ENCODE results near the gene LRIF1. TPM values are rescaled to one million over a fixed set of nuclear protein-coding genes. Genes with fewer than 3 reads are reported as not detected.
"Not testable (repeated sequence)": the region's sequence is repeated elsewhere in the genome, so short reads cannot be mapped to it uniquely, and the experiment has no call there.

LRIF1 gene
- polyA plus RNA-seq, 1 donor (not counting 4 experiments of a cell fraction or from before 2014, with no cell fraction given), result 12.0 TPM

DNA sequence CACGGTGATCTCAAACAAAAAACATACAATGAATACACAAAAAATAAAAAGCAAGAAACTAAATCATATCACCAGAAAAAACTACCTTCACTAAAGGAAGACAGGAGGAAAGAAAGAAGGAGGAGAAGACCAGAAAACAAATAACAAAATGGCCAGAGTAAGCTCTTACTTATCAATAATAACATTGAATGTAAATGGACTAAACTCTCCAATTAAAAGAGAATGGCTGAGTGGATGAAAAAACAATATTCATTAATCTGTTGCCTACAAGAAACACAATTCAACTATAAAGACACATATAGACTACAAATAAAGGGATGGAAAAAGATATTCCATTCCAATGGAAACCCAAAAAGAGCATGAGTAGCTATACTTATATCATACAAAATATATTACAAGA, 27.2 kb downstream of the LRIF1 start:
- dilution Hi-C loops (cut with MboI; ENCODE audit: extremely low pct_ligation_motif_present, low sequenced_read_pairs), result no loop called here
- TF ChIP-seq, protein P1, sequence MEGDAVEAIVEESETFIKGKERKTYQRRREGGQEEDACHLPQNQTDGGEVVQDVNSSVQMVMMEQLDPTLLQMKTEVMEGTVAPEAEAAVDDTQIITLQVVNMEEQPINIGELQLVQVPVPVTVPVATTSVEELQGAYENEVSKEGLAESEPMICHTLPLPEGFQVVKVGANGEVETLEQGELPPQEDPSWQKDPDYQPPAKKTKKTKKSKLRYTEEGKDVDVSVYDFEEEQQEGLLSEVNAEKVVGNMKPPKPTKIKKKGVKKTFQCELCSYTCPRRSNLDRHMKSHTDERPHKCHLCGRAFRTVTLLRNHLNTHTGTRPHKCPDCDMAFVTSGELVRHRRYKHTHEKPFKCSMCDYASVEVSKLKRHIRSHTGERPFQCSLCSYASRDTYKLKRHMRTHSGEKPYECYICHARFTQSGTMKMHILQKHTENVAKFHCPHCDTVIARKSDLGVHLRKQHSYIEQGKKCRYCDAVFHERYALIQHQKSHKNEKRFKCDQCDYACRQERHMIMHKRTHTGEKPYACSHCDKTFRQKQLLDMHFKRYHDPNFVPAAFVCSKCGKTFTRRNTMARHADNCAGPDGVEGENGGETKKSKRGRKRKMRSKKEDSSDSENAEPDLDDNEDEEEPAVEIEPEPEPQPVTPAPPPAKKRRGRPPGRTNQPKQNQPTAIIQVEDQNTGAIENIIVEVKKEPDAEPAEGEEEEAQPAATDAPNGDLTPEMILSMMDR (optimal IDR thresholded peaks at IDR 0.05 in 1 of 3, IDR thresholded peaks at IDR 0.05 in 1 of 3, conservative IDR thresholded peaks at IDR 0.05 in 1 of 3; ENCODE audit: extremely low read depth in 1 of 3, insufficient read depth in 2 of 3, low read length in 3 of 3), result no peak
- no peak for TF ChIP-seq EZH2 (IDR thresholded peaks at IDR 0.05; ENCODE audit: low read length)
- no peak for FAIRE-seq

DNA sequence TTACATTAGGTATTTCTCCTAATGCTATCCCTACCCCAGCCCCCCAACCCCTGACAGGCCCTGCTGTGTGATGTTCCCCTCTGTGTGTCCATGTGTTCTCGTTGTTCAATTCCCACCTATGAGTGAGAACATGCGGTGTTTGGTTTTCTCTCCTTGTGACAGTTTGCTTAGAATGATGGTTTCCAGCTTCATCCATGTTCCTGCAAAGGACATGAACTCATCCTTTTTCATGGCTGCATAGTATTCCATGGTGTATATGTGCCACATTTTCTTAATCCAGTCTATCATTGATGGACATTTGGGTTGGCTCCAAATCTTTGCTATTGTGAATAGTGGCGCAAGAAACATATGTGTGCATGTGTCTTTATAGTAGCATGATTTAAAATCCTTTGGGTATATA, 32.6 kb downstream of the LRIF1 start:
- H3K27me3 ChIP-seq (ENCODE audit: control insufficient read depth, extremely low read depth, insufficient read depth, low read length); H3K9me3 ChIP-seq (ENCODE audit: control insufficient read depth, low read depth, low read length); H3K9ac ChIP-seq (ENCODE audit: control insufficient read depth, extremely low read depth, insufficient read depth, low read length); H3K4me3 ChIP-seq (ENCODE audit: control insufficient read depth in 2 of 3, extremely low read depth in 1 of 3, insufficient read depth in 2 of 3, low read depth in 1 of 3, low read length in 3 of 3); H3K36me3 ChIP-seq (ENCODE audit: control insufficient read depth in 2 of 2, extremely low read depth in 1 of 2, insufficient read depth in 2 of 2, low read length in 2 of 2); dilution Hi-C loops (cut with MboI; ENCODE audit: extremely low pct_ligation_motif_present, low sequenced_read_pairs); H3K27ac ChIP-seq (ENCODE audit: control insufficient read depth, insufficient read depth, low read length); H3K4me2 ChIP-seq (ENCODE audit: control insufficient read depth, extremely low read depth, insufficient read depth, low read depth, low read length); H4K20me1 ChIP-seq (ENCODE audit: control insufficient read depth, extremely low read depth, insufficient read depth, low read length); DNase-seq (ENCODE audit: low read depth, low spot score); H3K4me1 ChIP-seq (ENCODE audit: control insufficient read depth, extremely low read depth, insufficient read depth, low read length); H3K9me1 ChIP-seq (ENCODE audit: control insufficient read depth, extremely low read depth, insufficient read depth, low read length); H2AFZ ChIP-seq (ENCODE audit: control insufficient read depth, low read length); H3K79me2 ChIP-seq (ENCODE audit: control insufficient read depth, insufficient read depth, low read length); FAIRE-seq: not testable (repeated sequence)

More for the DNA sequence above, 27.2 kb downstream of the LRIF1 start:
- Histone ChIP-seq H3K4me2 (ENCODE audit: control insufficient read depth, extremely low read depth, insufficient read depth, low read depth, low read length) (no peak overlapping the region), H3K79me2 (ENCODE audit: control insufficient read depth, insufficient read depth, low read length) (no peaks in the 10 kb centered on the region), H3K27me3 (ENCODE audit: control insufficient read depth, extremely low read depth, insufficient read depth, low read length) (no peaks in the 10 kb centered on the region), H3K4me3 (ENCODE audit: control insufficient read depth in 2 of 3, extremely low read depth in 1 of 3, insufficient read depth in 2 of 3, low read depth in 1 of 3, low read length in 3 of 3) (no peak overlapping the region), H3K27ac (ENCODE audit: control insufficient read depth, insufficient read depth, low read length) (no peak overlapping the region), H3K36me3 (ENCODE audit: control insufficient read depth in 2 of 2, extremely low read depth in 1 of 2, insufficient read depth in 2 of 2, low read length in 2 of 2) (no peaks in the 10 kb centered on the region), H3K4me1 (ENCODE audit: control insufficient read depth, extremely low read depth, insufficient read depth, low read length) (no peaks in the 10 kb centered on the region), H4K20me1 (ENCODE audit: control insufficient read depth, extremely low read depth, insufficient read depth, low read length) (no peaks in the 10 kb centered on the region), H3K9me1 (ENCODE audit: control insufficient read depth, extremely low read depth, insufficient read depth, low read length) (no peaks in the 10 kb centered on the region), H3K9me3 (ENCODE audit: control insufficient read depth, low read depth, low read length) (no peaks in the 10 kb centered on the region), H2AFZ (ENCODE audit: control insufficient read depth, low read length) (no peak overlapping the region), H3K9ac (ENCODE audit: control insufficient read depth, extremely low read depth, insufficient read depth, low read length) (no peak overlapping the region)
- no peak for DNase-seq (ENCODE audit: low read depth, low spot score)

DNA sequence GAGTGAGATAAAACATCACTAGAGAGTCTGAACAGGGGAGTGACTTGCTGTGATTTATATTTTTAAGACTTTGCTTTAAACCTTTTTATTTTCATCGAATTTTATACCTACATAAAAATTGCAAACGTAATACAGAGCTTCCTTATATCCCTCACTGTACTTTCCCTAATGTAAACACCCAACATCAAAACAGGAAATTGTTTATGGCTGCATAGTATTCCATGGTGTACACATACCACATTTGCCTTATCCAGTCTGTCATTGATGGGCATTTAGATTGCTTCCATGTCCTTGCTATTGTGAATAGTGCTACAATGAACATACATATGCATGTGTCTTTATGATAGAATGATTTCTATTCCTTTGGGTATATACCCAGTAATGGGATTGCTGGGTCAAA, 34.8 kb downstream of the LRIF1 start:
- H3K4me3 ChIP-seq (ENCODE audit: control insufficient read depth in 2 of 3, extremely low read depth in 1 of 3, insufficient read depth in 2 of 3, low read depth in 1 of 3, low read length in 3 of 3), result no peak overlapping the region
- TF ChIP-seq, protein P1 (optimal IDR thresholded peaks at IDR 0.05 in 1 of 3, IDR thresholded peaks at IDR 0.05 in 1 of 3, conservative IDR thresholded peaks at IDR 0.05 in 1 of 3; ENCODE audit: extremely low read depth in 1 of 3, insufficient read depth in 2 of 3, low read length in 3 of 3), result no peak
- TF ChIP-seq EZH2 (IDR thresholded peaks at IDR 0.05; ENCODE audit: low read length), result no peak
- H3K4me1 ChIP-seq (ENCODE audit: control insufficient read depth, extremely low read depth, insufficient read depth, low read length), result no peaks in the 10 kb centered on the region
- no peak overlapping the region for H3K4me2 ChIP-seq (ENCODE audit: control insufficient read depth, extremely low read depth, insufficient read depth, low read depth, low read length)
- H3K79me2 ChIP-seq (ENCODE audit: control insufficient read depth, insufficient read depth, low read length), result no peaks in the 10 kb centered on the region
- H3K9me3 ChIP-seq (ENCODE audit: control insufficient read depth, low read depth, low read length), result no peaks in the 10 kb centered on the region
- DNase-seq (ENCODE audit: low read depth, low spot score) (no peak), FAIRE-seq (no peak)
- no peak overlapping the region for H3K27ac ChIP-seq (ENCODE audit: control insufficient read depth, insufficient read depth, low read length)
- no peaks in the 10 kb centered on the region for H3K9me1 ChIP-seq (ENCODE audit: control insufficient read depth, extremely low read depth, insufficient read depth, low read length)
- H2AFZ ChIP-seq (ENCODE audit: control insufficient read depth, low read length), result no peak overlapping the region
- no peaks in the 10 kb centered on the region for H3K36me3 ChIP-seq (ENCODE audit: control insufficient read depth in 2 of 2, extremely low read depth in 1 of 2, insufficient read depth in 2 of 2, low read length in 2 of 2)
- no peaks in the 10 kb centered on the region for H3K27me3 ChIP-seq (ENCODE audit: control insufficient read depth, extremely low read depth, insufficient read depth, low read length)
- H3K9ac ChIP-seq (ENCODE audit: control insufficient read depth, extremely low read depth, insufficient read depth, low read length), result no peak overlapping the region
- dilution Hi-C loops (cut with MboI; ENCODE audit: extremely low pct_ligation_motif_present, low sequenced_read_pairs), result no loop called here
- H4K20me1 ChIP-seq (ENCODE audit: control insufficient read depth, extremely low read depth, insufficient read depth, low read length), result no peaks in the 10 kb centered on the region
